ENCODE data around the gene PTPRH. TPM values are rescaled to one million over a fixed set of nuclear protein-coding genes. Genes with fewer than 3 reads are reported as not detected.

The PTPRH gene
- total and polyA plus RNA-seq, 9 of the 15 experiments (the other 6 are each of a cell fraction or from before 2014, with no cell fraction given), result 0.87 to 34.3 (median 22.7) TPM

DNA sequence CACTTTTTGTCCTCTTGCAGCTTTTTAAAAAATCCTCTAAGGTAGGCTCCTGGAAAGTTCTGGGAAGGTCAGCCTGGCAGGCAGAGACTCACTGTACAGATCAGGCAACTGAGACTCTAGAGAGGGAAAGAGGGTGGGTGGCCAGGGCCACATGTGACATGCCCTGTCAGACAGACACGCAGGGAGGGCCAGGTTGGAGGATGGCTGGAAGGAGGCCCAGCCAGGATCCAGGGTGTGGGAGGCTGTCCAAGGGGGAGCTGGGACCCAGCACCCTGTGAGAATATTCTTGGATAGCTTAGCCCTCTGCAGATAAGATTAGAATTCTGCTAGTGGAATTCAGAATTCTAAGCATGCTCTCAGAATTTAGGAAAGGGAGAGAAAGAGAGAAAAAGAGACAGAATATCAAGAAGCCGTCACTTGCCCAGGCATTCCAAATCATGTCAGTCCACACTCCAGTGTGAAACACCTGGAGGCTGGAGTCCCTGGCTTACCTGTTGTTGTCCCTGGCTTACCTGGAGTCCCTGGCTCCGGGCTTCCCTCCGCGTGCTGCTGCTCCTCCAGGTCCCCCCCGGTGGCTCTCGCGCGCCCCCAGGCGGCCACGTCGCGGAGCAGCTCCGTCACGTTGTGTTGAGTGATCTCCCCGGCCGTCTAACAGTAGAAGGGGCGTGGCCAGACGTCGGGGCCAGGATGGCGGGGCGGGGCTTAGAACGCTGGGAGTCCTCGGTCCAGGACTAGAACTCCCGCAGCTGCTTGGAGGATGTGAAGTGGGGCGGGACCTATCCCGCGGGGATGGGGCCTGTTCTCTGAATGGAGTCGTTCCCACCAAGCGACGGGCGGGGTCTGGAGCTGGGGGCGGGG is 48.9 kb downstream of the PTPRH start (continued):
- TF ChIP-seq SMAD2 (IDR thresholded peaks at IDR 0.05; ENCODE audit: low read depth, low read length) (no peak), ZKSCAN3 (CRISPR knock-in tag; IDR thresholded peaks at IDR 0.05) (no peak), ILF3 (IDR thresholded peaks at IDR 0.05; ENCODE audit: borderline replicate concordance) (no peak), LCOR (CRISPR knock-in tag; IDR thresholded peaks at IDR 0.05) (peak; percentile 78; the same call in 1 of the 2 replicates), CXXC5 (CRISPR knock-in tag; IDR thresholded peaks at IDR 0.05) (peak; percentile 89), ETV5 (CRISPR knock-in tag; IDR thresholded peaks at IDR 0.05; ENCODE audit: low read depth) (no peak; the same call in 1 of the 2 replicates), ELF4 (CRISPR knock-in tag; IDR thresholded peaks at IDR 0.05) (no peak), SMARCA4 (IDR thresholded peaks at IDR 0.05) (peak; percentile 60; the same call in 1 of the 2 replicates), ZNF133 (CRISPR knock-in tag; IDR thresholded peaks at IDR 0.05) (no peak), ZBTB40 (IDR thresholded peaks at IDR 0.05) (no peak), ZBTB40 (CRISPR knock-in tag; IDR thresholded peaks at IDR 0.05) (no peak), GTF2E2 (tag; IDR thresholded peaks at IDR 0.05) (no peak), SAFB2 (IDR thresholded peaks at IDR 0.05; ENCODE audit: borderline replicate concordance, low read depth, low read length, severe bottlenecking) (no peak), SRF (CRISPR knock-in tag; IDR thresholded peaks at IDR 0.05) (0 out of 4 replicates have a peak, but pooled peaks of 1 of the 2 experiments have one; percentile 61), SIN3B (IDR thresholded peaks at IDR 0.05; ENCODE audit: low read depth) (peak; percentile 44; the same call in 1 of the 2 replicates)
- TF ChIP-seq, protein P1, sequence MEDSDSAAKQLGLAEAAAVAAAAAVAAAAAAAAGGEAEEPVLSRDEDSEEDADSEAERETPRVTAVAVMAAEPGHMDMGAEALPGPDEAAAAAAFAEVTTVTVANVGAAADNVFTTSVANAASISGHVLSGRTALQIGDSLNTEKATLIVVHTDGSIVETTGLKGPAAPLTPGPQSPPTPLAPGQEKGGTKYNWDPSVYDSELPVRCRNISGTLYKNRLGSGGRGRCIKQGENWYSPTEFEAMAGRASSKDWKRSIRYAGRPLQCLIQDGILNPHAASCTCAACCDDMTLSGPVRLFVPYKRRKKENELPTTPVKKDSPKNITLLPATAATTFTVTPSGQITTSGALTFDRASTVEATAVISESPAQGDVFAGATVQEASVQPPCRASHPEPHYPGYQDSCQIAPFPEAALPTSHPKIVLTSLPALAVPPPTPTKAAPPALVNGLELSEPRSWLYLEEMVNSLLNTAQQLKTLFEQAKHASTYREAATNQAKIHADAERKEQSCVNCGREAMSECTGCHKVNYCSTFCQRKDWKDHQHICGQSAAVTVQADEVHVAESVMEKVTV (CRISPR knock-in tag; IDR thresholded peaks at IDR 0.05), result peak; percentile 88
- TF ChIP-seq, protein P2, sequence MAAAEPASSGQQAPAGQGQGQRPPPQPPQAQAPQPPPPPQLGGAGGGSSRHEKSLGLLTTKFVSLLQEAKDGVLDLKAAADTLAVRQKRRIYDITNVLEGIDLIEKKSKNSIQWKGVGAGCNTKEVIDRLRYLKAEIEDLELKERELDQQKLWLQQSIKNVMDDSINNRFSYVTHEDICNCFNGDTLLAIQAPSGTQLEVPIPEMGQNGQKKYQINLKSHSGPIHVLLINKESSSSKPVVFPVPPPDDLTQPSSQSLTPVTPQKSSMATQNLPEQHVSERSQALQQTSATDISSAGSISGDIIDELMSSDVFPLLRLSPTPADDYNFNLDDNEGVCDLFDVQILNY (CRISPR knock-in tag; IDR thresholded peaks at IDR 0.05), result no peak

All from K562 (cell line).